Lower leg skin (tissue), 3 donors: ENCODE data around the gene COTL1.

Experiments used
- POLR2A ChIP-seq, 2 donors: fragments of 450-650 bp; IDR thresholded peaks; one replicate each; pipeline ENCODE4 v1.6.1; 2016 to 2017; ENCODE audit warnings: antibody characterized with exemption in 2 of 2, mild to moderate bottlenecking in 1 of 2, moderate library complexity in 1 of 2
- TF ChIP-seq, protein P1 (sequence below), 3 donors: fragments of 450-650 bp; IDR thresholded peaks; one replicate each; pipeline ENCODE4 v1.5.1; 2016; ENCODE audit warnings: antibody characterized with exemption in 3 of 3, mild to moderate bottlenecking in 3 of 3, moderate library complexity in 2 of 3

GRCh38 chr16:84640145-84640544, 22.3 kb upstream of the COTL1 start:
- TF ChIP-seq, protein P1, sequence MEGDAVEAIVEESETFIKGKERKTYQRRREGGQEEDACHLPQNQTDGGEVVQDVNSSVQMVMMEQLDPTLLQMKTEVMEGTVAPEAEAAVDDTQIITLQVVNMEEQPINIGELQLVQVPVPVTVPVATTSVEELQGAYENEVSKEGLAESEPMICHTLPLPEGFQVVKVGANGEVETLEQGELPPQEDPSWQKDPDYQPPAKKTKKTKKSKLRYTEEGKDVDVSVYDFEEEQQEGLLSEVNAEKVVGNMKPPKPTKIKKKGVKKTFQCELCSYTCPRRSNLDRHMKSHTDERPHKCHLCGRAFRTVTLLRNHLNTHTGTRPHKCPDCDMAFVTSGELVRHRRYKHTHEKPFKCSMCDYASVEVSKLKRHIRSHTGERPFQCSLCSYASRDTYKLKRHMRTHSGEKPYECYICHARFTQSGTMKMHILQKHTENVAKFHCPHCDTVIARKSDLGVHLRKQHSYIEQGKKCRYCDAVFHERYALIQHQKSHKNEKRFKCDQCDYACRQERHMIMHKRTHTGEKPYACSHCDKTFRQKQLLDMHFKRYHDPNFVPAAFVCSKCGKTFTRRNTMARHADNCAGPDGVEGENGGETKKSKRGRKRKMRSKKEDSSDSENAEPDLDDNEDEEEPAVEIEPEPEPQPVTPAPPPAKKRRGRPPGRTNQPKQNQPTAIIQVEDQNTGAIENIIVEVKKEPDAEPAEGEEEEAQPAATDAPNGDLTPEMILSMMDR (IDR thresholded peaks at IDR 0.05): no peak
- TF ChIP-seq POLR2A (IDR thresholded peaks at IDR 0.05): no peak
